GM19239 (cell line): Measurements from ENCODE around the gene LPP.
"Not testable (repeated sequence)": the region's sequence is repeated elsewhere in the genome, so short reads cannot be mapped to it uniquely, and the experiment has no call there.

Experiments
- DNase-seq: peaks from one replicate; pipeline ENCODE4 v3.0.0; 2011; ENCODE audit warnings: low spot score; ENCODE audit not compliant: insufficient read length
- FAIRE-seq: peaks from 2 replicates; lab custom pipeline; 2011; peaks lifted over from hg19 to GRCh38; lab: Jason Lieb, UNC

The LPP gene

GRCh38 chr3:188624828-188625227 is 470.9 kb downstream of the LPP start:
- no peak for FAIRE-seq
- DNase-seq = no peak

- DNase-seq (no peak), FAIRE-seq (no peak)
These were observed 473.7 kb downstream of the LPP start for GRCh38 chr3:188627652-188628051.

- FAIRE-seq (no peak), DNase-seq (no peak)
These were observed 477.5 kb downstream of the LPP start for GRCh38 chr3:188631291-188632010.

GRCh38 chr3:188633206-188633605 is 479.2 kb downstream of the LPP start:
- no peak for FAIRE-seq

GRCh38 chr3:188634285-188634684 is 480.3 kb downstream of the LPP start:
- DNase-seq (no peak), FAIRE-seq (no peak)

More at GRCh38 chr3:188633206-188633605, 479.2 kb downstream of the LPP start:
- DNase-seq = no peak

GRCh38 chr3:188635258-188636042 is 481.5 kb downstream of the LPP start:
- DNase-seq (no peak), FAIRE-seq (no peak)

- FAIRE-seq, DNase-seq: not testable (repeated sequence)
These were observed 482.3 kb downstream of the LPP start for GRCh38 chr3:188636292-188636691.

GRCh38 chr3:188641076-188641475 is 487.1 kb downstream of the LPP start:
- FAIRE-seq = no peak

GRCh38 chr3:188643736-188644135 is 489.8 kb downstream of the LPP start:
- DNase-seq = no peak
- no peak for FAIRE-seq

More at GRCh38 chr3:188641076-188641475, 487.1 kb downstream of the LPP start:
- no peak for DNase-seq

- DNase-seq = no peak
- no peak for FAIRE-seq
These were observed 492.6 kb downstream of the LPP start for GRCh38 chr3:188646592-188646991.

- FAIRE-seq (no peak), DNase-seq (no peak)
These were observed 493.3 kb downstream of the LPP start for GRCh38 chr3:188647237-188647636.

GRCh38 chr3:188649521-188649920 is 495.6 kb downstream of the LPP start:
- DNase-seq = no peak
- no peak for FAIRE-seq

- DNase-seq (no peak), FAIRE-seq (no peak)
These were observed 502.4 kb downstream of the LPP start for GRCh38 chr3:188656196-188656982.

- FAIRE-seq (no peak), DNase-seq (no peak)
These were observed 504.6 kb downstream of the LPP start for GRCh38 chr3:188658606-188659005.

- no peak for FAIRE-seq
- DNase-seq = no peak
These were observed 505.6 kb downstream of the LPP start for GRCh38 chr3:188659449-188660090.

GRCh38 chr3:188660415-188660814 is 506.5 kb downstream of the LPP start:
- DNase-seq = no peak
- no peak for FAIRE-seq

GRCh38 chr3:188661806-188662205 is 507.8 kb downstream of the LPP start:
- DNase-seq = no peak
- no peak for FAIRE-seq

- no peak for FAIRE-seq
- no peak for DNase-seq
These were observed 508.3 kb downstream of the LPP start for GRCh38 chr3:188662214-188662613.

GRCh38 chr3:188662795-188663194 is 508.8 kb downstream of the LPP start:
- no peak for FAIRE-seq
- no peak for DNase-seq

GRCh38 chr3:188663839-188664238 is 509.9 kb downstream of the LPP start:
- FAIRE-seq = no peak
- no peak for DNase-seq
